NCI-H2029 treated with DMSO at 0.1 percent for 48 hours (cell line): ENCODE data around the gene GRAMD1B.
"Not testable (repeated sequence)": the region's sequence is repeated elsewhere in the genome, so short reads cannot be mapped to it uniquely, and the experiment has no call there.

Source experiments
- DNase-seq: peaks from one replicate; lab custom pipeline; 2025; lab: John Stamatoyannopoulos, UW

The GRAMD1B gene

GRCh38 chr11:123509737-123510578 lies 79.9 kb downstream of the GRAMD1B start:
- no peak for DNase-seq

GRCh38 chr11:123510579-123510905 lies 80.5 kb downstream of the GRAMD1B start:
- DNase-seq: no peak

GRCh38 chr11:123511037-123511870 lies 81.2 kb downstream of the GRAMD1B start:
- DNase-seq: peak; percentile 81

GRCh38 chr11:123513309-123513708 lies 83.2 kb downstream of the GRAMD1B start:
- not testable (repeated sequence) for DNase-seq

GRCh38 chr11:123516238-123516637 lies 86.2 kb downstream of the GRAMD1B start:
- DNase-seq: no peak

GRCh38 chr11:123517559-123518364 lies 87.7 kb downstream of the GRAMD1B start:
- DNase-seq: no peak

- no peak for DNase-seq
These were observed 88.5 kb downstream of the GRAMD1B start for GRCh38 chr11:123518496-123519054.

- no peak for DNase-seq
These were observed 89.2 kb downstream of the GRAMD1B start for GRCh38 chr11:123519055-123519796.

- DNase-seq: no peak
These were observed 89.7 kb downstream of the GRAMD1B start for GRCh38 chr11:123519797-123520193.

- not testable (repeated sequence) for DNase-seq
These were observed 90.4 kb downstream of the GRAMD1B start for GRCh38 chr11:123520476-123520875.

- DNase-seq: no peak
These were observed 90.9 kb downstream of the GRAMD1B start for GRCh38 chr11:123521001-123521400.

- no peak for DNase-seq
These were observed 91.9 kb downstream of the GRAMD1B start for GRCh38 chr11:123521930-123522329.

- no peak for DNase-seq
These were observed 93.5 kb downstream of the GRAMD1B start for GRCh38 chr11:123523539-123523938.

GRCh38 chr11:123525097-123525496 lies 95.0 kb downstream of the GRAMD1B start:
- no peak for DNase-seq

- no peak for DNase-seq
These were observed 95.4 kb downstream of the GRAMD1B start for GRCh38 chr11:123525511-123525918.

- DNase-seq: no peak
These were observed 96.1 kb downstream of the GRAMD1B start for GRCh38 chr11:123526027-123526805.

GRCh38 chr11:123526918-123527317 lies 96.8 kb downstream of the GRAMD1B start:
- no peak for DNase-seq

- no peak for DNase-seq
These were observed 97.5 kb downstream of the GRAMD1B start for GRCh38 chr11:123527526-123527925.

- DNase-seq: no peak
These were observed 97.9 kb downstream of the GRAMD1B start for GRCh38 chr11:123527947-123528346.

GRCh38 chr11:123531325-123531724 lies 101.3 kb downstream of the GRAMD1B start:
- no peak for DNase-seq
